ENCODE measurements around the gene CDX1. TPM values are rescaled to one million over a fixed set of nuclear protein-coding genes. Genes with fewer than 3 reads are reported as not detected.

Gene CDX1
- total RNA-seq, 1 donor from 2014 or later = 0.43 TPM

GRCh38 chr5:150148117-150148927 is 18.3 kb upstream of the CDX1 start:
- peak overlapping the region; percentile 5 for H3K27ac Mint-ChIP-seq
- TF ChIP-seq, protein P1, sequence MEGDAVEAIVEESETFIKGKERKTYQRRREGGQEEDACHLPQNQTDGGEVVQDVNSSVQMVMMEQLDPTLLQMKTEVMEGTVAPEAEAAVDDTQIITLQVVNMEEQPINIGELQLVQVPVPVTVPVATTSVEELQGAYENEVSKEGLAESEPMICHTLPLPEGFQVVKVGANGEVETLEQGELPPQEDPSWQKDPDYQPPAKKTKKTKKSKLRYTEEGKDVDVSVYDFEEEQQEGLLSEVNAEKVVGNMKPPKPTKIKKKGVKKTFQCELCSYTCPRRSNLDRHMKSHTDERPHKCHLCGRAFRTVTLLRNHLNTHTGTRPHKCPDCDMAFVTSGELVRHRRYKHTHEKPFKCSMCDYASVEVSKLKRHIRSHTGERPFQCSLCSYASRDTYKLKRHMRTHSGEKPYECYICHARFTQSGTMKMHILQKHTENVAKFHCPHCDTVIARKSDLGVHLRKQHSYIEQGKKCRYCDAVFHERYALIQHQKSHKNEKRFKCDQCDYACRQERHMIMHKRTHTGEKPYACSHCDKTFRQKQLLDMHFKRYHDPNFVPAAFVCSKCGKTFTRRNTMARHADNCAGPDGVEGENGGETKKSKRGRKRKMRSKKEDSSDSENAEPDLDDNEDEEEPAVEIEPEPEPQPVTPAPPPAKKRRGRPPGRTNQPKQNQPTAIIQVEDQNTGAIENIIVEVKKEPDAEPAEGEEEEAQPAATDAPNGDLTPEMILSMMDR (IDR thresholded peaks at IDR 0.05; ENCODE audit: unreplicated experiment) = no peak

DNA sequence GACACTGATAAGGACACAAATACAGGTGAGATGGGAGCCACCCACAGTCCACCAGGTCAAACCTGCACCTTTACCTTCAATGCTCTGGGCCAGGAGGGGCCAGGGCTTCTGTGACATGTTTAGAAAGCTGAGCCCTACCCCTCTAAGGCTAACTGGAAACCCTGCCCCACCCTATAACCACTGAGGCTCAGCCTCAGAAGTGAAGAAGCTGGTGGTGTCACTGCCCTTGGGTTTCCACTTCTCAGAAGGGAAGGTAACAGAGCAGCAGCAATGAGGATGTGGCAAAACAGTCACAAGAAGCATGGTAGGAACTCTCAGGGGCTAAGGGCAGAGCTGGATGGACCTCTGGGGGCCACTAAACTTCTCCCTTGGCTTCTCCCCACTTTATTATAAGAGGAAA is 17.0 kb upstream of the CDX1 start:
- Mint-ChIP-seq H3K4me3 (ENCODE audit: low read depth) (no peak overlapping the region), H3K9me3 (ENCODE audit: low read depth) (no peaks in the 10 kb centered on the region), H3K4me1 (ENCODE audit: low read depth) (peaks cover 14% of the 10 kb centered on the region), H3K27ac (no peak overlapping the region), H3K27me3 (peaks cover 31% of the 10 kb centered on the region), H3K36me3 (ENCODE audit: insufficient read depth) (no peaks in the 10 kb centered on the region)
- DNase-seq (ENCODE audit: low spot score, unreplicated experiment) = no peak
- TF ChIP-seq, protein P1 (IDR thresholded peaks at IDR 0.05; ENCODE audit: unreplicated experiment) = no peak

More at GRCh38 chr5:150148117-150148927, 18.3 kb upstream of the CDX1 start:
- Mint-ChIP-seq H3K27me3 (peaks cover 24% of the 10 kb centered on the region), H3K4me1 (ENCODE audit: low read depth) (peaks cover 18% of the 10 kb centered on the region), H3K9me3 (ENCODE audit: low read depth) (no peaks in the 10 kb centered on the region), H3K4me3 (ENCODE audit: low read depth) (no peak overlapping the region), H3K36me3 (ENCODE audit: insufficient read depth) (no peaks in the 10 kb centered on the region)
- no peak for DNase-seq (ENCODE audit: low spot score, unreplicated experiment)

DNA sequence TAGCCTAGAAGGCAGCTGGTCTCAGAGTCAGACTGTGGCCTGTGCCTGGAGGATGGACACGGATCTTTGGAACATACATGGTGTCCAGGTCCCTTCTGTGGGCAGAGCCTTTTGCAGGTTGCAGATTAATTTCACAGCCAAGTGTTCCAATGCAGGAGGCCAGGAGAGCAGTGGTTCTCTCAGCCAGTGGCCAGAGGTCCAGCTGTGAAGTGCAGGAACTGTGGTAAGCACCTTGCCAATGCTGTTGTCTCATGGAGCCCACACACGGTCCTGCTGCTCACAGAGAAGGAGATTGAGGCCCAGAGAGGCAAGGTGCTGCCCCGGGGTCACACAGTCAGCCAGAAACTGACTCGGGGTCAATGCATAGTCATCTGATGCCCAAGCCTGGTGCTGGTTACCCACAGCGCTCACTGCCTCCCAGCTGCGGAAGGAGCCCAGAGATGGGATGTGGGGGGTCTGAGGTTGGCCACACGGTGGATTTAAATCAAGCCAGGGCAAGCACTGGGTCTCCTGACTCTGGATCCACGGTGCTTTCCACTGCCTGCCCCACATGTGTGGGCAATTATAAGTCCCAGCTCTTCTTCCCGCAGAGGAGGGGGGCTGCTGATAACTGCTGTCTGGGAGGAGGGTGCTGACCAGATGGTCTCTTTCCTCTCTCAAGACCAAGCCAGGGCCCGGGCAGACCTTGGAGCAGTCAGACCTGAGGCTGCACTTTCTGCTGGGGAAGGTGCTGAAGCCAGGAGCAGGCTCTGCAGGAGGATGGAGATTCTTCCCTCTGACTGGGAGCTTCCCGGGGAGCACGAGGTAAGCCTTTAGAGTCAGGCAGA is 13.7 kb upstream of the CDX1 start:
- TF ChIP-seq, protein P1 (IDR thresholded peaks at IDR 0.05; ENCODE audit: unreplicated experiment) = no peak
- H3K4me1 Mint-ChIP-seq (ENCODE audit: low read depth) = peaks cover 5% of the 10 kb centered on the region
- peaks cover 37% of the 10 kb centered on the region for H3K27me3 Mint-ChIP-seq
- DNase-seq (ENCODE audit: low spot score, unreplicated experiment) = no peak
- no peak overlapping the region for H3K27ac Mint-ChIP-seq
- no peak overlapping the region for H3K4me3 Mint-ChIP-seq (ENCODE audit: low read depth)
- H3K36me3 Mint-ChIP-seq (ENCODE audit: insufficient read depth) = no peaks in the 10 kb centered on the region
- no peaks in the 10 kb centered on the region for H3K9me3 Mint-ChIP-seq (ENCODE audit: low read depth)

GRCh38 chr5:150153483-150153882 is 13.1 kb upstream of the CDX1 start:
- no peak overlapping the region for H3K4me3 Mint-ChIP-seq (ENCODE audit: low read depth)
- DNase-seq (ENCODE audit: low spot score, unreplicated experiment) = no peak
- H3K9me3 Mint-ChIP-seq (ENCODE audit: low read depth) = no peaks in the 10 kb centered on the region
- no peaks in the 10 kb centered on the region for H3K36me3 Mint-ChIP-seq (ENCODE audit: insufficient read depth)
- peaks cover 3% of the 10 kb centered on the region for H3K4me1 Mint-ChIP-seq (ENCODE audit: low read depth)
- TF ChIP-seq, protein P1 (IDR thresholded peaks at IDR 0.05; ENCODE audit: unreplicated experiment) = no peak
- H3K27ac Mint-ChIP-seq = no peak overlapping the region
- peaks cover 36% of the 10 kb centered on the region for H3K27me3 Mint-ChIP-seq

GRCh38 chr5:150153957-150154617 is 12.5 kb upstream of the CDX1 start:
- TF ChIP-seq, protein P1 (IDR thresholded peaks at IDR 0.05; ENCODE audit: unreplicated experiment) = no peak
- Mint-ChIP-seq H3K36me3 (ENCODE audit: insufficient read depth) (no peaks in the 10 kb centered on the region), H3K9me3 (ENCODE audit: low read depth) (no peaks in the 10 kb centered on the region), H3K27me3 (peaks cover 33% of the 10 kb centered on the region), H3K4me1 (ENCODE audit: low read depth) (peaks cover 3% of the 10 kb centered on the region), H3K4me3 (ENCODE audit: low read depth) (no peak overlapping the region), H3K27ac (no peak overlapping the region)
- no peak for DNase-seq (ENCODE audit: low spot score, unreplicated experiment)

Data from progenitor cell of endocrine pancreas (in vitro differentiated cells).